Measurements from ENCODE around the gene STRIP2. TPM values are rescaled to one million over a fixed set of nuclear protein-coding genes. Genes with fewer than 3 reads are reported as not detected.
A peak's percentile ranks its signal among the peaks of the same experiment; 100 is the strongest.

STRIP2 gene
- polyA plus RNA-seq, 1 donor (not counting 4 experiments of a cell fraction or from before 2014, with no cell fraction given) = 12.5 TPM

DNA sequence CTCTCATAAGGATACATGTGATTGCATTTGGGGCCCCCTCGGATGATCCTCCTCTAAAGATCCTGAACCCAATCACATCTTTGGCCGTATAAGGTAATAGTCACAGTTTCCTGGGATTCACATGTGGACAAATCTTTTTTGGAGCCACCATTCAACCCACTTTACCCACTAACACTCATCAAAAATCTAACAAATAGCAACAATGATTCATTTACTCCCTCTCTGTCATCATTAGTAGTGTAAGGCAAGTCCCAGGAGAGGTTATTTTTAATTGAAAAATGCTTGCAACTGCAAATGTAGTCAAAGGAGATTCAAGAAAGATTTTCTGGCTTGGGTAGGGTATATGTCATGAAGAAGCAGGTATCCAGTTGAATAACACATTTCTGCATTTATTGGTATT, 58.2 kb downstream of the STRIP2 start:
- TF ChIP-seq, protein P1, sequence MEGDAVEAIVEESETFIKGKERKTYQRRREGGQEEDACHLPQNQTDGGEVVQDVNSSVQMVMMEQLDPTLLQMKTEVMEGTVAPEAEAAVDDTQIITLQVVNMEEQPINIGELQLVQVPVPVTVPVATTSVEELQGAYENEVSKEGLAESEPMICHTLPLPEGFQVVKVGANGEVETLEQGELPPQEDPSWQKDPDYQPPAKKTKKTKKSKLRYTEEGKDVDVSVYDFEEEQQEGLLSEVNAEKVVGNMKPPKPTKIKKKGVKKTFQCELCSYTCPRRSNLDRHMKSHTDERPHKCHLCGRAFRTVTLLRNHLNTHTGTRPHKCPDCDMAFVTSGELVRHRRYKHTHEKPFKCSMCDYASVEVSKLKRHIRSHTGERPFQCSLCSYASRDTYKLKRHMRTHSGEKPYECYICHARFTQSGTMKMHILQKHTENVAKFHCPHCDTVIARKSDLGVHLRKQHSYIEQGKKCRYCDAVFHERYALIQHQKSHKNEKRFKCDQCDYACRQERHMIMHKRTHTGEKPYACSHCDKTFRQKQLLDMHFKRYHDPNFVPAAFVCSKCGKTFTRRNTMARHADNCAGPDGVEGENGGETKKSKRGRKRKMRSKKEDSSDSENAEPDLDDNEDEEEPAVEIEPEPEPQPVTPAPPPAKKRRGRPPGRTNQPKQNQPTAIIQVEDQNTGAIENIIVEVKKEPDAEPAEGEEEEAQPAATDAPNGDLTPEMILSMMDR (optimal IDR thresholded peaks at IDR 0.05 in 1 of 3, IDR thresholded peaks at IDR 0.05 in 1 of 3, conservative IDR thresholded peaks at IDR 0.05 in 1 of 3; ENCODE audit: extremely low read depth in 1 of 3, insufficient read depth in 2 of 3, low read length in 3 of 3) = no peak
- TF ChIP-seq EZH2 (IDR thresholded peaks at IDR 0.05; ENCODE audit: low read length) = no peak
- H3K9me3 ChIP-seq (ENCODE audit: control insufficient read depth, low read depth, low read length) = no peaks in the 10 kb centered on the region
- H3K4me2 ChIP-seq (ENCODE audit: control insufficient read depth, extremely low read depth, insufficient read depth, low read depth, low read length) = no peak overlapping the region
- no peak overlapping the region for H3K4me3 ChIP-seq (ENCODE audit: control insufficient read depth in 2 of 3, extremely low read depth in 1 of 3, insufficient read depth in 2 of 3, low read depth in 1 of 3, low read length in 3 of 3)
- H4K20me1 ChIP-seq (ENCODE audit: control insufficient read depth, extremely low read depth, insufficient read depth, low read length) = no peaks in the 10 kb centered on the region
- no peaks in the 10 kb centered on the region for H3K4me1 ChIP-seq (ENCODE audit: control insufficient read depth, extremely low read depth, insufficient read depth, low read length)
- H3K27ac ChIP-seq (ENCODE audit: control insufficient read depth, insufficient read depth, low read length) = no peak overlapping the region
- H3K79me2 ChIP-seq (ENCODE audit: control insufficient read depth, insufficient read depth, low read length) = no peaks in the 10 kb centered on the region
- H2AFZ ChIP-seq (ENCODE audit: control insufficient read depth, low read length) = no peak overlapping the region
- H3K27me3 ChIP-seq (ENCODE audit: control insufficient read depth, extremely low read depth, insufficient read depth, low read length) = no peaks in the 10 kb centered on the region
- dilution Hi-C loops (cut with MboI; ENCODE audit: extremely low pct_ligation_motif_present, low sequenced_read_pairs) = no loop called here
- DNase-seq (ENCODE audit: low read depth, low spot score) (no peak), FAIRE-seq (no peak)
- H3K9me1 ChIP-seq (ENCODE audit: control insufficient read depth, extremely low read depth, insufficient read depth, low read length) = no peaks in the 10 kb centered on the region
- no peak overlapping the region for H3K9ac ChIP-seq (ENCODE audit: control insufficient read depth, extremely low read depth, insufficient read depth, low read length)
- H3K36me3 ChIP-seq (ENCODE audit: control insufficient read depth in 2 of 2, extremely low read depth in 1 of 2, insufficient read depth in 2 of 2, low read length in 2 of 2) = no peaks in the 10 kb centered on the region

DNA sequence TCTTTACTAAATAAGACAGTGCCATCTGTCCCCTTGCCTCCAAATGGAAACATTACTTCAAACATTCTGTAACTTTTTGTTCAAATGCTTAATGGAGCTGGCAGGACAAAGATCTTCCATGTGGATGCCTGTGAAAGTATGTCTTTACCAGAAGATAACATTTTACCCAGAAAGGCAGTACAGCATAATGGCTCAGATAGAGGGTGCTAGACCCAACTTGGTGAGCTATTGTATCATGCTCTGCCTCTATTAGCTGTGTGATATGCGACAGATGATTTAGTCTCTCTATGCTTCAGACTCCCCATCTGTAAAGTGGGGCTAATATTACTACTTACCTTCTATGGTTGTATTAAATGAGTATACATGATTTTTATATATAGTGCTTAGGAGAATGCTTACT, 59.3 kb downstream of the STRIP2 start:
- no peaks in the 10 kb centered on the region for H3K4me1 ChIP-seq (ENCODE audit: control insufficient read depth, extremely low read depth, insufficient read depth, low read length)
- no peaks in the 10 kb centered on the region for H3K27me3 ChIP-seq (ENCODE audit: control insufficient read depth, extremely low read depth, insufficient read depth, low read length)
- no peaks in the 10 kb centered on the region for H4K20me1 ChIP-seq (ENCODE audit: control insufficient read depth, extremely low read depth, insufficient read depth, low read length)
- H2AFZ ChIP-seq (ENCODE audit: control insufficient read depth, low read length) = no peak overlapping the region
- TF ChIP-seq, protein P1 (optimal IDR thresholded peaks at IDR 0.05 in 1 of 3, IDR thresholded peaks at IDR 0.05 in 1 of 3, conservative IDR thresholded peaks at IDR 0.05 in 1 of 3; ENCODE audit: extremely low read depth in 1 of 3, insufficient read depth in 2 of 3, low read length in 3 of 3) = peak in 2 of 3 experiments; percentile 18 to 25
- TF ChIP-seq EZH2 (IDR thresholded peaks at IDR 0.05; ENCODE audit: low read length) = no peak
- H3K9ac ChIP-seq (ENCODE audit: control insufficient read depth, extremely low read depth, insufficient read depth, low read length) = no peak overlapping the region
- dilution Hi-C loops (cut with MboI; ENCODE audit: extremely low pct_ligation_motif_present, low sequenced_read_pairs) = no loop called here
- H3K4me3 ChIP-seq (ENCODE audit: control insufficient read depth in 2 of 3, extremely low read depth in 1 of 3, insufficient read depth in 2 of 3, low read depth in 1 of 3, low read length in 3 of 3) = no peak overlapping the region
- no peak overlapping the region for H3K27ac ChIP-seq (ENCODE audit: control insufficient read depth, insufficient read depth, low read length)
- no peaks in the 10 kb centered on the region for H3K79me2 ChIP-seq (ENCODE audit: control insufficient read depth, insufficient read depth, low read length)
- no peak overlapping the region for H3K4me2 ChIP-seq (ENCODE audit: control insufficient read depth, extremely low read depth, insufficient read depth, low read depth, low read length)
- FAIRE-seq (no peak), DNase-seq (ENCODE audit: low read depth, low spot score) (no peak)
- no peaks in the 10 kb centered on the region for H3K9me1 ChIP-seq (ENCODE audit: control insufficient read depth, extremely low read depth, insufficient read depth, low read length)
- H3K9me3 ChIP-seq (ENCODE audit: control insufficient read depth, low read depth, low read length) = no peaks in the 10 kb centered on the region
- H3K36me3 ChIP-seq (ENCODE audit: control insufficient read depth in 2 of 2, extremely low read depth in 1 of 2, insufficient read depth in 2 of 2, low read length in 2 of 2) = no peaks in the 10 kb centered on the region
